ENCODE data around the gene KRTAP10-3.

DNA sequence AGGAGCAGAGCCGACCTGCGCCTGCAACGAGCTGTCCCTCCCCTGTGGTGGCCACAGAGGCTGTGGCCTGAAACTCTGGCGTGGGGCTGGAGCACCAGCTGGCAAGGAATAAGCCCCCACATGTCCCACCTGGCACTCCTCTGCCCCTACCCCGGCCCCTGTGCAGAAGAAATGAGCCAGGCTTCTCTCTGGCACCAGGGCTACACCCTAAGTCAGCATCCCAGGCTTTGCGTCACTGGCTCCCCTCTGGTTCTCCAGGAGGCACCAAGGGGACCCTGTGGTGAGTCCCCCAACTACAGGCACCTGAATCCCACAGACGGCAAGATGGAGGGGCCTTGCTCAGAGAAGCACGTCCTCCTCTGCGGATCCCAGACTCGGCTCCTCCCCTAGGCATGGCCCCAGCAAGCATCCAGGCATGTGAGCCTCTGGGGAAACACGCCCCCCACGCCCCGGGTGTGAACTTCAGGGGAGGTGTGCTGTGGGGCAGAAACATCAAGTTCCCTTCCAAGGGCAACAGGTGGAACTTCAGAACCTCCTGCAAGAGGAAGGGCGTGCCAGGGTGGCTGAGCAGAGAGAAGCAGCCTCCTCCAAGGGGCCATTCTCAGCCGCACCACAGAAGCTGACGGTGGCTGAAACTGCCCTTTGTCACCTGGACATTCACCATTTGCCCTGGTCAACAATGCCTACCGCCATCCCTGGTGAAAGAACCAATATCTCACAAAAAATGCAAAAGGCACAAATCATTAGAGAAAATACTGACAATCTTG, 44.7 kb upstream of the KRTAP10-3 start:
- TF ChIP-seq, protein P1, sequence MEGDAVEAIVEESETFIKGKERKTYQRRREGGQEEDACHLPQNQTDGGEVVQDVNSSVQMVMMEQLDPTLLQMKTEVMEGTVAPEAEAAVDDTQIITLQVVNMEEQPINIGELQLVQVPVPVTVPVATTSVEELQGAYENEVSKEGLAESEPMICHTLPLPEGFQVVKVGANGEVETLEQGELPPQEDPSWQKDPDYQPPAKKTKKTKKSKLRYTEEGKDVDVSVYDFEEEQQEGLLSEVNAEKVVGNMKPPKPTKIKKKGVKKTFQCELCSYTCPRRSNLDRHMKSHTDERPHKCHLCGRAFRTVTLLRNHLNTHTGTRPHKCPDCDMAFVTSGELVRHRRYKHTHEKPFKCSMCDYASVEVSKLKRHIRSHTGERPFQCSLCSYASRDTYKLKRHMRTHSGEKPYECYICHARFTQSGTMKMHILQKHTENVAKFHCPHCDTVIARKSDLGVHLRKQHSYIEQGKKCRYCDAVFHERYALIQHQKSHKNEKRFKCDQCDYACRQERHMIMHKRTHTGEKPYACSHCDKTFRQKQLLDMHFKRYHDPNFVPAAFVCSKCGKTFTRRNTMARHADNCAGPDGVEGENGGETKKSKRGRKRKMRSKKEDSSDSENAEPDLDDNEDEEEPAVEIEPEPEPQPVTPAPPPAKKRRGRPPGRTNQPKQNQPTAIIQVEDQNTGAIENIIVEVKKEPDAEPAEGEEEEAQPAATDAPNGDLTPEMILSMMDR (IDR thresholded peaks at IDR 0.05): no peak
- no peak for TF ChIP-seq POLR2A (IDR thresholded peaks at IDR 0.05)

Measured in body of pancreas (tissue), 4 donors.